Activated T-cell treated with anti-CD3 and anti-CD28 coated beads, Interleukin-2, amount 50 U/mL, for 48 hours (primary cell): Measurements from ENCODE around the gene SLC25A21.
"Not testable (repeated sequence)": the region's sequence is repeated elsewhere in the genome, so short reads cannot be mapped to it uniquely, and the experiment has no call there.

Source experiments
- DNase-seq, 2 experiments: peaks; one replicate each; pipeline ENCODE4 v3.0.0-alpha.2; 2020

The SLC25A21 gene

DNA sequence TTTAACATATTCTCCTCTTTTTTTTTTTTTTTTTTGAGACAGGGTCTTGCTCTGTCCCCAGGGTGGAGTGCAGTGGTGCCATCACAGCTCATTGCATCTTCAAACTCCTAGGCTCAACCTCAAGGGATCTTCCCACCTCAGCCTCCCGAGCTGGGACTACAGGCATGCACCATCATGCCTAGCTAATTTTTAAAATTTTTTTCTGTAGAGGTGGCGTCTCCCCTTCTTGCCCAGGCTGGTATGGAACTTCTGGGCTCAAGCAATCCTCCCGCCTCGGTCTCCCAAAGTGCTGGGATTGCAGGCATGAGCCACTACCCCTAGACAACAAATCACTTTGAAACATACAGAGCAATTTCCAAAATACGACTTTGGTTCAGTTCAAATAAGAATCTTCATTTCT lies 355.9 kb downstream of the SLC25A21 start:
- DNase-seq = no peak

DNA sequence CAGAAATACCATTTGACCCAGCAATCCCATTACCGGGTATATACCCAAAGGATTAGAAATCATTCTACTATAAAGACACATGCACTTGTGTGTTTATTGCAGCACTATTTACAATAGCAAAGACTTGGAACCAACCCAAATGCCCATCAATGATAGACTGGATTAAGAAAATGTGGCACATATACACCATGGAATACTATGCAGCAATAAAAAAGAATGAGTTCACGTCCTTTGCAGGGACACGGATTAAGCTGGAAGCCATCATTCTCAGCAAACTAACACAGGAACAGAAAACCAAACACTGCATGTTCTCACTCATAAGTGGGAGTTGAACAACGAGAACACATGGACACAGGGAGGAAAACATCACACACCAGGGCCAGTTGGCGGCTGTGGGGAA lies 357.6 kb downstream of the SLC25A21 start:
- DNase-seq = not testable (repeated sequence)

DNA sequence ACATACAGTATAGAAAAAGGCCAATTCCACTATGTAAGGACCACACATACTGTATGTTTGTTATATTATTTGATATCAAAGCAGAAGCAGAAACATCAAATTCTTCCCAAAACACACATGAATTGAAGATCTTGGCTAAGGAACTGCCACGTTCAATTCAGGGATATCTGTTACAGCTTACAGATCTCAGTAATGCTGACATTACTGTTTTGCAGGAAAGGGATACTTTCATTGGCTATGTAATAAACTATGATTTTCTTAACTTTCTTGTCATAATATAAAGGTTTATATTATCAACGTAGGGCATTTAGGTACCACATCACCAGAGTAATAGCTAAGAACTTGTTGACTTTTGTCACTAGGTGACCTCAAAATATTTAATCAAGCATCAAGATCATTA lies 362.2 kb downstream of the SLC25A21 start:
- no peak for DNase-seq

DNA sequence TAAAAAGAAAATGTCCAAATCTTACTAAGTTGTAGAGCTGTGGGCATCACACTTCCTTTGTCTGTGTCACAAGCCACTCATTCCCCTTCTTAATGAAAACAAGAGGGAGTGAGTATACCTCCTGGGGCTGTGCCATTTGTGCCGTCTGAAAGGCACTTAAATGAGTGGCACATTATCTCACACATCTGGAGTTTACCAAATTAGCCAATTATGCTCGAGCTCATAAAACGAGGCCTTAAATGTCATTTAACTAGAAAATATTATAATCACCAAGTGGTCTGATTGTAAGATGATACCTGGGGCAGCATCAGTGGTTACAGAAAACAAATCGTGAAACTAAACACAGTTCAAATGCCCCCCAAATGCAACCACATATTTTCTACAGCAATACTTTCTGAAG lies 364.7 kb downstream of the SLC25A21 start:
- no peak for DNase-seq

DNA sequence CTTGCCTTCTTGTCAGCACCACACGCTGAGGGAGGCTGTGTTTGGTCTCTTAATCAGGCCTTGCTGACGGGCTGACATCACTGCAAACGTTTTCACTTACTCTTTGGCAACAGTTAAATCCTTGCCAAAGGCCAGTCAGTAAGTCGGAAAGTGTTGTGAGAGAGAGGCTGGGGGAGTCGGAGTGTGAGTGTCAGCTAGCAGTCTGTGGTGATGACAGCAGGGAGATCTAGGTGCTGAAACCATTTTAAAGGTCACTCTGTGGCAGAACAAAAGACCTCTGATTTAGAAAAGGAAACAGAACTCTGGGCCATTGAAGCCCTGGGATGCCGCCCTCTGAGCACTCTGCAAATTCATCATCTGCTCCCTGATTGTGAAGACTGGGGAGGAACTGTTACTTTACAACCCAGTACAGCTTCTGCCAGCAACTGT lies 367.3 kb downstream of the SLC25A21 start:
- no peak for DNase-seq

DNA sequence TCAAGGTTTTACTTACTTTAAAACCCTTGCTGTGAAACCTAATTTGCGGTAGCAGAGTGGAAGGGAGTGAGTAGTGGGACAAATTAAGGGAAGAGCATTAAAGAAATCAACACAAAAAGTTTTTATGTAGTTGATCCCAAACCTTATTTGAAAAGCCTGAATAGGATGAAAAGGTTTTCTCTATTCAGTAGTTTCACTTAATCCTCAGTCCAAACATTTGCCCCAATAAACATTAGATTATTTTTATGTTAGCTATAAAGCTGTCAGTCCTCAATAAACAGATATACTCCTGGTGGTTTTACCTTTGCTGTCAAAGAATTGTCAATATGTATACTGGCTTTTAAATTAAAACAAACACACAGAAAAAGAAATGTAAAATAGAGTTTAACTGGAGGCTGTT lies 374.8 kb downstream of the SLC25A21 start:
- DNase-seq = no peak

DNA sequence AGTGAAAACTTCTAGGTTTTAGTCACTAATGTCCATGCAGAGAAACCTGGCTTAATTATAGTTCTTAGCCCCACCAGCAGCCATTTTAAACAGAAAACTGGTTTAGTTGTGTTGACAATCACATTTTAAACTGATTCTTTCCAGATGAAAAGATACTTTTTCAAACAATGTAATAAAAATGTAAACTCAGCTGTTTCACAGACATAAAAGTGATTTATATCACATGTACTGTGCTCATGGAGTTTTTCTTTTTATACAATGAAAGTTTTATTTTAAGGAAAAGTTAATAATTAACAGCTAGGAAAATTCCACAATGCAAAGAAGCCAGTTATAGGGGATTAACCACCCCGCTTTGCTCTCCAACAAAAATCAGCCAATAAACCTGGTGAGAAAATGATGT lies 381.0 kb downstream of the SLC25A21 start:
- DNase-seq = no peak

DNA sequence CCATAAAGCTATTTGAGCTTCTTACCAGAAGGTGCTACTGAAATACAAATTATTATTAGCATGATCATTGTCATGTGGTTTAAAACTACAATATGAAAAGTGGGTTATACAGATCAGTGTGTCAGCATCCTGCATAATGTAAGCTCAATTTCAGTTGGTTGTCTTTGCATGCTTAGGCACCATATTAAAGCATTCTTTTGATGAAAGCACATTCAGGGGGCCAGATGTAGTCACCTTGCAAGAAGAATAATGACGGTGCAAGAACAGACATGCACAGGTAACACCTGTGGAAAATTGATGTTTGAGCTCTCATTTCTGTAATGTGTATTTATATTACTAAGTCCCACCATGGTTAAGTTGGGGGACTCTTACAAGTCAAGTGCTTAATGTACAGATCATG lies 386.9 kb downstream of the SLC25A21 start:
- DNase-seq = no peak

DNA sequence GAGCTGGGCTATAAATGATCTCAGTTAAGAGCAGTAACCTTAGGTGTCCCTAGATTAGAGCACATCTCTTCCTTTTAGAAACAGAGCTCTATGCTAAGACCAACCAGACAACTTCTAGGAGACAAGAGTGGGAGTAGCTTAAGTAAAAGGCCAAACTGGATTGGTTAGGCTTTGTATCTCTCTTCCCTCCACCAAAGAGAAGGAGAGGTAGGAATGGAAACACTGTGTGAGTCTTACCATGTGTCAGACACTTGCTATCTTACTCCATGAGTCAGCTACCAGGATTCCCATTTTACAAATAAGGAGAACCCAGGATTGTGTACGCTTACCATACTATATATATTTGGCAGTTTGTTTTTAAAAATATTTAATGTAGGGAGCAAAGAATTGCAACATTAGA lies 387.9 kb downstream of the SLC25A21 start:
- DNase-seq = no peak

DNA sequence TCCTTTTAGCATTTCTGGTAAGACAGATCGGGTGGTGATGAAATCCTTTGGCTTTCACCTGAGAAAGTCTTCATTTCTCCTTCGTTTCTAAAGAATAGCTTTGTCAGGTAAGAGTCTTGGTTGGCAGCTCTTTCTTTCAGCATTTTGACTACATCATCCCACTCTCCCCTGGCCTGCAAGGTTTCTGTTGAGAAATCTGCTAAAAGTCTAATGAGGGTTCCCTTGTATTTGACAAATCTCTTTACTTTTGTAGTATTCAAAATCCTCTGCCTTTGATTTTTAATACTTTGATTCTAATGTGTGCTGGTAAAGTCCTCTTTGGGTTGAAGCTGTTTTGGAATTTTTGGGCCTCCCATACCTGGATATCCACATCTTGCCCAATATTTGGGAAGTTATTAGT lies 390.5 kb downstream of the SLC25A21 start:
- DNase-seq = no peak

DNA sequence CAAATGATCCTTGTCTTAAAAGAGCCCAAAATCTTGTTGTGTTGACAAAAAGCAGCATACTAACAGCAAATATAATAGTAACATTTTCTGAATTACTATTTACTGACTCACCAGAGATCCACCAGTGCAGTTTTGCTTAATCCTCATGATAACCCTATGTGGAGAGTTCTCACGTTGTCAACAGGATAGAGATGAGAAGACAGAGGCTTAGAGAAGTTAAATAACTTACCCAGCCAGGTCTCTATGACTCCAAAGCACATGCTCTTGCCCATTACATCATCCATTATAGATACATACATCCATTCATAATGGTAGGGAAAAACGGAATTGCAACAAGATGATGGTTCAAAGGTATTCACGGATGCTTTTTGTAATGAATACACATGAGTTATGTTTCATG lies 398.8 kb downstream of the SLC25A21 start:
- no peak for DNase-seq

DNA sequence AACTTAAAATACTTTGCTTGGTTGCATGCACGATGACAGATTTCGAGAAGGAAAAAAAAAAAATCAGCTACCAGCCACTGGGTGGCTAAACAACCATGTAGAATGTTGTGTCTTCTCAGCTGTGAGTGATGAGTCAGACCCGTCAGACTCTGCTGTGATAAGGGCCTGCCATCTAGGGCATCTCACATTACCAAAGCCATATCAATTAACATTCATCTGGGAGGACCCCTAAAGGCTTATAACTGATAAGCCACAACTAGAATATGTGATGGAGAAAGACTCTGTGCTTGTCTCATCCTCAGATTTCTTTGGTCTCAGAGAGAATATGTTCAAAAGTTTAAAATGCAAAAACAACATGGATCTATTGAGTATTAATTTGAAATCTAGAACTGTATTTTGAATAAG lies 399.3 kb downstream of the SLC25A21 start:
- DNase-seq = no peak

DNA sequence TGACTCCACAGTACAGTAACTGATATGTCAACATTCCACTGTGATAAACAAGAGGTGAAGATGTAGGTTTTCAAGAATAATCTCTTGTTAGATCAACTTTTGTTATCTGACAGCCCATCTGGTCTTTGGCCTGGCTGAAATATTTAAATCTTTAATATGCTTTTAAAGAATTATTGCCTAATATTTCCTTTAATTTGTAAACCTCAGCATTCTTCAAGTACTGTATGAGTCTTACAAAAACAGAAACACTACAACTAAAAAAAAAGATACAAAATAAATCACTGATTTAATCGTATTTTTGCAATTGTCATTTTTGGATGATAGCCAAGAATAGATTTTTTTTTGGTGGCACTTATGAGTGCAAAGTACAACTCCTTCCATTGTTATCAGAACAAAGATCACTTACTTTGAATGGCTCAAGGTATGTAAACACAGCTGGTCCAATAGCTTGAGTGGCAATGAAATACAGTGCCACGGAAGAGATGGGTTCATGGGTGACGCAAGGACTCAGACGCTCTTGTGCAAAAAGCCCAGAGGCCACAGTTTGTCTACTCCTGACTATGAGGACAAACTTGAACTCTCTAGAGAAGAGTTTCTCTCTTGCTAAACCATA lies 401.3 kb downstream of the SLC25A21 start:
- no peak for DNase-seq

DNA sequence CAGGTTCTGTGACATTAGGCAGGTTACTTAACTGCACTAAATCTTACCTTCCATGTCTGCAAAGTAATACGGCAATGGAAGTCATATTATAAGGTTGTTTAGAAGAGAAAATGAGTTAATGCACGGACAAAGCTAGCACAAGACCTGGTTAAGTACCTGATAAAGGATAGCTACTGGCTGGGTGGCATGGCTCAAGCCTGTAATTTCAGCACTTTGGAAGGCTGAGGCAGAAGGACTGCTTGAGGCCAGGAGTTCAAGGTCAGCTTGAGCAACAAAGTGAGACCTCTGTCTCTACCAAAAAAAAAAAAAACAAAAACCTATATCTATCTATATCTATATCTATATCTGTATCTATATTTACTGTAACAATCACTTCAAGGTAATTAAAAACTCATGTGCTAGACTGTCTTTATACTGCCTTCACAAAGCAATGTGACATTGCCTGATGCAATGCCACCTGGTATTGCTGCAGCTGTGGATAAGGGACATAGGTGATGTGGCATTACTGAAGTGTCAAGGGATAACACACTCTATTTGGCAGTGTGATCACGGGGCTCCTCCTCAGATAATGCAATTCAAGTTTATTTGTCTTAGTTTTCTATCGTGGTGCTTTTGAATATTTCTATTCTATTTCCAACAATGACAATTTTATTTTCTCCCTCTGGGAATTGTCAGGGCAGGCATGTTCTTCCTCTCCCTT lies 403.6 kb downstream of the SLC25A21 start:
- no peak for DNase-seq

DNA sequence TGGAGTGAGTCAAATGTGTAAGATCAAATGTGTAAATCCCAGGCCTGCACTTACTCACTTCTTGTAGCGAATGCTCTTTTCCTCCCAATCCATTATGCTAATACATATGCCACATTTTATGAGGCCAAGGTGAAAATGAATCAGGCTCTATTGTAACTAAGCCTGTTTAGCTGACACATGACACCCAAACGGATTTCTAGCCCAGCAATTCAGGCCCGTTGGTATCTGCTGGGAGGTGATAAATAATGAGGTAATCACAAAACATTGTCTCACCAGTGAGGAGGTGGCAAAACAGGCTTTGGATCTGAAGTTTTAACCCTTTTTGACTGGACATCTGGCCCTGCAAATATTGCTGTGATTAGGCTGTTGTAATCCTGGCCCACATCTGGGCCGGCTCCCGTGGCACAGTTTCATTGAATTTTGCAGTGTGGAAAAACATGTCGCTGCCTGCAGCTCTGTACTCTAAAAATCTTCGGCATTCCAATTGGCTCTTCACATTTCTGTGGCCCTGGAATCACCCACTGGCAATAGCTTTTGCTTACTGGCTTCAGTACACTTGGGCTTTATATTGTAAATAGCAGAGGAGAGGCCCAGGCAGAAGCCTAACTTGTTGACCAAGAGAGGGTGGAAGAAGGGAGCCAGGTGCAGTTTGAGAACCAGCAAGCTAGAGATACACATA lies 404.7 kb downstream of the SLC25A21 start:
- DNase-seq = no peak

DNA sequence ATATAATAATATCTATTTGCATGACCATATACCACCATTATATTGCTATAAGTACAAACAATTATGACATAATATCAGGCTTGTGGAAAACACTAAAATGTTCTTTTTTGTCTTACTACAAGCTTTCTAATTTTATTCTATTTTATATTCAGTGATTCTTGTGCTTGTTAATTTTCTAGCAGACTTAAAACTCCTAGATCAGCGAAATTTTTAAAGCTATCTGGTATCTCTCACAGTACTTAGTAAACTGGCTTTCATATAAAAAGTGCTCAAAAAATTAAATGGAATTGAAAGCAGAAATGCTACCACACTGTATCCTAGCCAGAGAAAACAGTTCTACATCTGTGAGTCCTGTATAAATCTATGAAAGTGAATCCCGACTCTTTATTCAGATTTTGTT lies 405.4 kb downstream of the SLC25A21 start:
- DNase-seq = no peak

DNA sequence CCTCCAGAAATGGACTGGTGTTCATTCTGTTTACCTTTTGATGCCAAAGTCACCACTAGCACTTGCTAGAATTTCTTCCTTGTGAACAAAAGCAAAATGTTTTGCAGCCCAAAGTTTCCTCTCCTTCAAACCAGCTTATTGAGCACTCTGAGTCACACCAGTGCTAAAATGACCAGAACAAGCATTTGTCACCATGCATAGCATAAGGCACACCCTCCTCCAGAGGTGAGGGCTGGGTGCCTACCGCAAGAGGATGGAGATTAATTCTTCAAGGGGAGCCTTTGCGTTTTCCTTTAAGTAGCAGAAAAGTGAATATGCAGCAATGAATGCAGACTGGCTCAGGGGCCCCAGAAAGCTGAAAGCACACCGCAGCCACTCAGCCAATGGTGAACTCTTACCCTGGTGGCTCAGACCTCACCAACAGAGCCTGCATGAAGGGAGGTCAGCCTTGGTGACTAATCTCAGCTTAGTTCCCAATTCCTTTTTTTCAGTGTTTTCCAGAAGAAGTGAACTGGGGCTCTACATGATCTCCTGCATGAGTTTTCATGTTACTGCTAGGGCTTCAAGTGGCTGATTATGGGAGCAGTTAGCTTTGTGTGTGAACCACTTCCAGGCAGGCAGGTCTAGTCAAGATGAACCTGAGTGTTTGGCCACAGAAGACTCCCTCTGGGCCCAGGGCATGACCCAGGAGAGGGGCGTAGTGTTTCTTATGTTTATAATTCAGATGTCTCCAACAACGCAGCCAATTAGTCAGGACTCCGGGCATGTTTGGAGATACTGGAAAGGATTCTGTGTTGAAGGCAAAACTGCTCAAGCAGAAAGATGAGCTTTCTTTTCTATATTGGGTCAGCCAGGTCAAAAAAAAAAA lies 414.4 kb downstream of the SLC25A21 start:
- DNase-seq = no peak

DNA sequence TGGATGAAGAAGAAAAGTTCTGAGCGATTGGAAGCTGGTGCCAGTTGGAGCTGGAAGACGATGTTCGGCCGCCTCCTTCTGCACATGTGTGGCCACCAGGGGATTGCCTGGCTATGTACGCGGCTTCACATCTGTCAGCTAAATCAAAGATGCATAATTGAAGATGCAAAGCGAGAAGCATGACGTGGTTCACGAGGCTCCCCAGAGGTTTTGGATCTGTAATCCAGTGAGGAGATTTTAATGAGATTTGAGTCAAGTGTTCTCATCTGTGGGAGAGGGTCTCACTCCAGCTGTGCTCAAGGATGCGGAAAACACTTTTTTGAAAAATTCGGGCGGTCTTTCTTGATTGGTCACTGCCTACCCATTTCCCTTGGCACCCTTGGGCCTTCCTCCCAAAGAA lies 416.2 kb downstream of the SLC25A21 start:
- no peak for DNase-seq

DNA sequence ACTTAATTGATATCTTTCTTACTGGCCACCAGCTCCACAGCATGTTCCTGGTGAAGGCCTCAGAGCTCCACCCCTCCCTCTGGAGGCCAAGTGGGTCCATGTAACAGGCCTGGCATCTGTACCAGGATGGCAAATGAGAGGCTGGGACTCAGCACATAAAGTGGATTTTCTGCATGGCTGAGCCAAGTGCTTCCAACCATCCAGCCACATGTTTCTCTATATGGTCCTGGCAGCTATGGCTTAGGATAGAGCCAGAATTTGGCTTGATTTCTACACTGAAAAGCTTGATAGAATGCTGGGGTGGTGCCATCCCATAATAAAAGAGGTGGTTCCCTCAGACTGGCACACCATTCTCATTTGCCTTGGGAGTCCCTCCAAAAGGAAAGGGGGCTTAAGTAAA lies 416.6 kb downstream of the SLC25A21 start:
- DNase-seq = no peak

DNA sequence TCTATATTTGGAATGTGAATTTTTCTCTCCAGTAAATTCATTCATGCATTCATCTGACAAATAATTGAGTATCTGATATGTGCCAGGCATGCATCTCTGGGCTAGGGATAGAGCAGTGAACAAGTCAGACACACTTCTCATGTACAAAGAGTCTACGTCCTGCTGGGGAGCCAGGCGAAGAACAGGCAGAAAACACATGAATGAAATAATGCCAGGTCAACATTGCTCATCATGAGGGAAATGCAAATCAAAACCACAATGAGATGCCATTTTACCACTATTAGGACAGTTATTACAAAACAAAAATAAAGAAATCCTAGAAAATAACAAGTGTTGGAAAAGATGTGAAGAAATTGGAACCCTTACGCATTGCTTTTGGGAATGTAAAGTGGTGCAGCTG lies 420.5 kb downstream of the SLC25A21 start:
- no peak for DNase-seq

DNA sequence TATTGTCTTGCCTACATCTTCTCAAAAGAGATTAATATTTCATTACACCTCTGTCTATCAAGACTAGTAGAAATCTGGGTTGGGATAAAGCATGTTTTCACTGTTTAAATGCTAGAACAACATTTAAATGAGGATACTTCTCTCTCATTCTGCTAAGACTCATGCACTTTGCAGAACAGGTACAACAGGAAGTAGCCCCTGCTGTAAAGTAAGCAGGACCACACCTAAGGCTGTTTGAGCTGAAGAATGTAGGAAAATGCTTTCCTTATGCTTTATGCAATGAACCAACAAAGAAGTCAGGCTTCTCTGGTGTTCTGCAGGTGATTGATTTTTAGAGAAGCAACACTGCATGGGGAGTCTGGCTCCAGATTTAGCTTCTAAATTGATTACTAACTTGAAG lies 421.3 kb downstream of the SLC25A21 start:
- DNase-seq = no peak

DNA sequence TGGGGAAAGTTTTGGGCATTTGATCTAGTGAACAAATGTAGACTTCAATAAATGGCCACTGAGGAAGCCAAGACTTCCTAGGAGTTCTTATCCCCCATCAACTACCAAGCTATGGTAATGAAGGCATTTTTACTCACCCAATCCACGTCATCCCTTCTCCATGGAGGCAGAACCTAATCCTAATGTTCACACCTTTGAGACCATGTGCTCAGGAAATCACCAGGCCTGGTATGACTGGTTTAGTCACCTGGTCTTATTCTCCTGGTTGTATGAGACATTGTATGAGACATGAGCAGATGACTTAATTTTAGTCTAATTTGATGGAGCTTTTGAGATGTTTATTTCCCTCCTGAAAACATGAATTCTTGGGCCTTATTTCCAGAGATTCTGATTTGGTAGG lies 422.2 kb downstream of the SLC25A21 start:
- DNase-seq = no peak

DNA sequence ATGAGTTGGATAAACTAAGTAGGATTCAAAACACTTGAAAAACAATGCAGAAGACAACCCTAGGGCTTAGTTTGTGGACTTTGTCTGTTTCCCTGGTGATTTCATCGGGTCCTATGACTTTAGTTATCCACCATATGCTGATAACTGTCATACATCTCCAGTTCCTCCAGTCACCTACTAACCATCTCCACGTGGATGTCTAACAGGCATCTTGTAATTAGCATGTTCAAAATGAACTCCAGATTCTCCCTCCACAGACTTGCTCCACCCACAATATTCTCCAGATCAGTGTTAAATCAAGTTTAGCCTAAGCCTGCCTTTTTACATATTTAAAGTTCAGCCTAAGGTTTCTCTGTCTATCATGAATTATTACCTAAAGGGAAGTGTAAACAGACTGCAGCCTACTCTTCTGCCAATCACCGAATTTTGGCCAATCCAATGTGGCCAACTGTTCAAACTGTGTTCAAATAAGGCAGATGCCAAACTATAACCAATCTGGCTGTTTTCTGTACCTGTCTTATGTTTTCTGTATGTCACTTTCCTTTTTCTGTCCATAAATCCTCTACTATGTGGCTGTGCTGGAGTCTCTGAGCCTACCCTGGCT lies 423.7 kb downstream of the SLC25A21 start:
- no peak for DNase-seq
